HG03025 (cell line): ENCODE results near the gene MAN1A1.

ENCODE experiments used
- ATAC-seq: cut with Tn5 transposase; IDR thresholded peaks from one replicate; pipeline ENCODE4 v1.9.1; 2021; ENCODE audit warnings: mild to moderate bottlenecking, moderate library complexity; ENCODE audit not compliant: unreplicated experiment, low FRiP score

The MAN1A1 gene

DNA sequence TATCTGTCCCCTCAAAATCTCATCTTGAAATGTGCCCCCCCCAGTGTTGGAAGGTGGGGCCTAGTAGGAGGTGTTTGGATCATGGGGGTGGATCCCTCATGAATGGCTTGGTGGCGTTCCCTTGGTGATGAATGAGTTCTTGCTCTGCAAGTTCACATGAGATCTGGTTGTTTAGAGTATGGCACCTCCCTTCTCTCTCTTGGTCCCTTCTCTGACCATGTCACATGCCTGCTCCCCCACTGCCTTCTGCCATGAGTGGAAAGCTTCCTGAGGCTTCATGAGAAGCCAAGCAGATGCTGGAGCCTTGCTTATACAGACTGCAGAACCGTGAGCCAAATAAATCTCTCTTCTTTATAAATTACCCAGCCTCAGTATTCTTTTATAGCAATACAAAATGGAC, 70.9 kb downstream of the MAN1A1 start:
- no peak for ATAC-seq

- ATAC-seq = no peak
Observed at GRCh38 chr6:119277052-119277451, 72.5 kb downstream of the MAN1A1 start.

GRCh38 chr6:119276211-119276610, 73.3 kb downstream of the MAN1A1 start:
- no peak for ATAC-seq

DNA sequence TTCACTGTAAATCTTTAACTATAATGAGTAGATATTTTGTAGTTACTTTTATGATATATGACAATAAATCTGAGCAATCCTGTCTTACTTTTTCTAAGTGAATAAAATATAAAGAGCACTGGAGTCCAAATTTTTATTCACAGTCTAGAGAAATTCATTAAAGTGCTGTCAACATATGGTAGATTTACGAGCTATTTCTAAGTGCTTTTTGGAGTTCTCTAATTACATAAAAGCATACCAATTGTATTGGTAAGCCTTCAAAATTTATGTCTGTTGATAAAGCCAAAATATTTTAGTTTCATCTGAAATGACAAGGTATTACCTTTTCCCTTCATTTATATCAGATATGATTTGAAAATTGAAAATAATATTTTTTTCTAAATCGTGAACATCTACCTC, 75.4 kb downstream of the MAN1A1 start:
- no peak for ATAC-seq

DNA sequence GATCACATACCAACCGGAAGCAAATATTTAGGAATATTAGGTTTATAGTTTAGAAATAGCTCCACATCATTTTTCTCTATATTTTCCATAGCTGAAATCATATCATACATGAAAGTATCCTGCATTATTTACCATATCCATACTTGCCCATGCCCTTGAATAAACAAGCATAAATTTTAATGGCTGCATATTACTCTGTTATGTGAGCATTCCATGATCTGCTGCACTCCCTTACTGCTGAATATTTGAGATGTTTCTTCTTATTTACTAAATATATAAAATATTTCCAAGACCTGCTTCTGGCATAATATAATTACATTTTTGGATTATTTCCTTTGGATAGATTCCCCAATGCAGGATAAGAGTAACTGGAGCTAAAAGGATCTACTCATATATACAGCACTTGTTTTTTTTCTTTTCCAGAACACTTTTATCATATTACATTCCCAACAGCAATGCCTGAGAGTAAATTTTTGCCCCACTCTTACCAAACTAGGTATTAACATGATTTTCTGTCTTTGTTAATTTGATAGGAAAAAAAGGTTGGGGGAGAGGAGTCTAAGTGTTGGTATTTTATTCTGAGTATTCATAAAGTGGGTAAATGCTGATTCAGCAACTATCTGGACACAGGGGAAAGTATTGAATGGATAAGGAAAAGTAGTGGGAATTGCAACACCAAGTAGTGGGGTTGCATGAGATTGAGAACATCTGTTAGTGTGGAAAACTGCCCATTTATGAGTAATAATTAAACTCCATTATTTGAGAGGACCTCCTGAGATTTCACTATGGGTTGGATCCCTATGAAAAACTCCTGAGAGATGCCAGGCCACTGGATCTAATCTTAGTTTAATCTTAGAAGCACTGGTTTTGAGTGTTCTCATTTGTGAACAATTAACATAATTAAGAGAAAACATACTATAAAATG, 76.0 kb downstream of the MAN1A1 start:
- no peak for ATAC-seq

DNA sequence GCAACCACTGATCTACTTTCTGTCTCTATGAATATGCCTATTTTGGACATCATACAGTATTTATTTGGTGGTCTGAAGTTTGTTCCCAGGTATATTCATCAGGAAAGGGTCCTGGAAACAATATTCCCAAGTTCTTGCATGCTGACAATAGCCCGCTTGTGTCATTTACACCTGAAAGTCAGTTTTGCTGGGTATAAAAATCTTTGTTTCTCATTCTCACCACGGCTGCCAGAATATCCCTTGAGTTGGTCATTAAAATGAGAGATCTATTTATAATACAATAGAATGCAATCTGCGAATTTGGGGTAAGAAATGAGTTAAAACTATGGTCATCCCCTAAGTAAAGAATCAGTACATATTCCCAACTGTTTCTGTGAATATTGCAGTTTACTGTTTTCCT, 79.0 kb downstream of the MAN1A1 start:
- ATAC-seq = no peak

- ATAC-seq = no peak
Observed at GRCh38 chr6:119269266-119270103, 80.1 kb downstream of the MAN1A1 start.

DNA sequence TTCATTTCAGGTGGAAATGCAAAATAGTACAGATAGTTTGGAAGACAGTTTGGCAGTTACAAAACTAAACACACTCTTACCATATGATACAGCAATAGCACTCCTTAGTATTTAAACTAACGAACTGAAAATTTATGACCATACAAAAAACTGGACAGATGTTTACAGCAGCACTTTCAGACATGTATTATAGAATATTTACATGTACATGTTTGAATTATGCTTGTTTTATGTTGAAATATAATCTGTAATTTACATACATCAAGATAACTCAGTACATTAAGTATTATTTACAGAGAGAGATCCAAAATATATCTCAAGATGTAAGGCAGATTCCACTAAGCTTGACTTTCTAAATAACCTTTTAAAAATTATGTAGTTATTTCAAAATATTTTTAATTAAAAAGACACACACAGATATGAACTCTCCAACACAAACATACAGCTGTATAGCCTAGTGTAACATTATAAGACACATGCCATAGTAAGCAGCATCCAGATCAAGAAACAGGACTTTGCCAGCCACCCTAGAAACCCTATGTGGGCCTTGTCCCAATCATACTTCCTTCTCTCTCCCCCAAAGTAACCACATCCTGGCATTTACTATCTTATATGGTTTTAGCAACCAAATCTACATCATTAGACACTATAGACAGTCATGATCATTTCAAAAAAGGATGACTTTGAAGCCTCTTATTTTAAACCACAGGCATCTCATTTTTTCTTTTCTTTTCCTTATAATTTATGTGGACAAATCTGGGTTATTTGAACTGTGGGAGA, 82.2 kb downstream of the MAN1A1 start:
- ATAC-seq = no peak

- no peak for ATAC-seq
Observed at GRCh38 chr6:119264854-119265397, 84.6 kb downstream of the MAN1A1 start.

DNA sequence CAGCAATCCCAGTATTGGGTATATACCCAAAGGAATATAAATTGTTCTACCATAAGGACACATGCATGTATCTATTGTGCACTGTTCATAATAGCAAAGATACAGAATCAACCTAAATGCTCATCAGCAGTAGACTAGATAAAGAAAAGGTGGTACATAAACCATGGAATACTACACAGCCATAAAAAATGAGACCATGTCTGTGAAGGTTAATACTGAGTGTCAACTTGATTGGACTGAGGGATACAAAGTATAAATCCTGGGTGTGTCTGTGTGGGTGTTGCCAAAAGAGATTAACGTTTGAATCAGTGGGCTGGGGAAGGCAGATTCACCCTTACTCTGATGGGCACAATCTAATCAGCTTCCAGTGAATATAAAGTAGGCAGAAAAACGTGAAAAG, 86.9 kb downstream of the MAN1A1 start:
- ATAC-seq = no peak

DNA sequence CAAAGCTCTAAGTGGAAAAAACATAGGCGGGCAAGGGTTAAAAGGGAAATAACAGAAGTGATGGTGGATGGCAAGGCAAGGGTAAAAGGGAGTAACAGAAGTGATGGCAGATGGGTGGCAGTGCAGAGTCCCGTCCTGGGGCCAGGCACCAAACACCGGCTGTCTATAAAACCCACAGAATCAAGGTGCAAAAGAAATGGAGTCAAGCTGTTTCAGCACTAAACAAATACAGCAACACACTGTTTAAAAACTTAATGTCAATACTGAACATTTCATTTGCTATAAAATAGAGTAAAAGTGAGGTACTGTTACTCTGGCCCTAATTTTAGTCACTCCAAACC, 87.6 kb downstream of the MAN1A1 start:
- ATAC-seq = no peak

- no peak for ATAC-seq
Observed at GRCh38 chr6:119259027-119259426, 90.5 kb downstream of the MAN1A1 start.

- no peak for ATAC-seq
Observed at GRCh38 chr6:119257726-119258125, 91.8 kb downstream of the MAN1A1 start.

DNA sequence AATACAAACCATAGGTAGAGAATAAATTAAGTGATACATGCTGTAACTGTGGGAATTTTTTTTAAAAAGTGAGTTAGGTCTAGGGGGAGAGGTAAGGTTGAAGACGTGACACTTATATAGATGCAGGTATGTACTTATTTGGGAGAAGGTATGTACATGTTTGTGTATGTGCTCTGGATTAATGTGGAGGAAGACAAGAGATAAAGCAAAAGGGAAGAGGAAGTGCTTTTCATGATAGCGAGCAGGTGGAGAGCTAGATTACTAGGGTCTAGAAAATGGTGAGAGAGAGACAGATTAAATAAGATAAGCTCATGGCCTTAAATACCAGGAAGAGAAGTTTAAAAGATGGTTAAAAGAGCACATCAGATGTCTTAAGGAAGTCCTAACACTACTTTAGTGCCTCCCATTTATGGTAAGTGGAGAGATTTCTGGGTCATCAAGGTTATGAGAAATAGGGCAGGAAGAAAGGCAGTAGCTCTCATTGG, 92.5 kb downstream of the MAN1A1 start:
- ATAC-seq = no peak

- no peak for ATAC-seq
Observed at GRCh38 chr6:119256392-119256791, 93.2 kb downstream of the MAN1A1 start.

- no peak for ATAC-seq
Observed at GRCh38 chr6:119255492-119255891, 94.1 kb downstream of the MAN1A1 start.

DNA sequence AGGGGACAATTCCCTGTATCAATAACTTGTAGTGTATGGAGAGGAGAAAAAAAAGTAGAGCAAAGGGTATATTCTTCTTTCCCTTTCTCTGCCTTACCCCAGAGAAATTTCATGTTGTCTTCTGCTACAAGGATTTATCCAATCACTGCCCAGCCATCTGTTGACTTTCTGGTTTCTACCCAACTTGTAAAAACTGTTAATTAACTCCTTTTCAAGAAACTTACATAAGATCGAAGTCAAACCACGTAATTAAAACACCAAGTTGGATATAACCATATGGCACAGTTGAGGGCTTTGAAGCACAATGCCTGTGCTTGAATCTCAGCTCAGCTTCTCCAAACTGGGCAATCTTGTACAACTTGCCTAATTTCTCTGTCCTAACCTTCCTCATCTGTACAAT, 99.5 kb downstream of the MAN1A1 start:
- no peak for ATAC-seq

DNA sequence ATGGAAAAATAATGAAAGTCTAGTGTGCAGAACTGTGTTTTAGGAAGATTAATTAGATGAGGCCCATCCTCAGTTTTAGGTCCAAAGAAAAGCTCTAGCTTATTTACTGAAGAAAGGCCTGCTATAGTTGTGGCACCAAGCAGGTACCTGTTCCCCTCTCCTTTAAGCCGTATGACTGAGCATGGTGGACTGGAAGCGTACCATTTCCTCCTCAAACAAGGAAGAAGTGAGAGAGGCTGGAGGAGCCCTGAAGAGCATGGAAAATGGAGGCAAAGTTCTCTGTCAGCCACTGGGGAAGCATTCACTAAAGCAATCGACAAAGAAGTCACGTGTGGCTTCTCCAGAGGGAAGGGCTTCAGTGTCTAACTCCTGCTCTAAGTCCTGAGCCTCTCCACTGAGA, 100.2 kb downstream of the MAN1A1 start:
- ATAC-seq = no peak

DNA sequence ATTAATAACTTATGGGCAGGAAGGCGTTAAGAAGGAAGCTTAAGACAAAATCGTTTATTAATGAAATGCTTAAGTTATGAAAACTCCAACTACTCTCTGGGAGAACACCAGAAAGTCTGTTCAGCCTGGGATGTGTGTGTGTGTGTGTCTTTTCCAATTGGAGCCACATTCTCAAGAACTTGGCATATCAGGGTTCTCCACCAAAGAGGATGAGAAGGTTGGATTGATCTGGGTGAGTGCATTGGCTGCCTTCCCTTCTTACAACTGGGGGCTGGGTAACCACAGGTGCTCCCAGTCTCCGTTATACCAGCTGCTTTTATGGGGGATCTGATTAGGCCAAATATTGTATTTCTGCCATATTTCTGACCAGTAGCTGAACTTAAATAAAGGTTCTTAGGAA, 102.1 kb downstream of the MAN1A1 start:
- ATAC-seq = no peak

GRCh38 chr6:119243657-119244056, 105.9 kb downstream of the MAN1A1 start:
- ATAC-seq = no peak
